Uterus (tissue), 2 donors: Measurements from ENCODE around the gene SLC6A19.

Source experiments
- CTCF ChIP-seq, 4 experiments: fragments of 200-600 bp in 2 of 4; fragments of 450-650 bp in 2 of 4; sonication (generic) in 2 of 4; IDR thresholded peaks; one replicate each; pipeline ENCODE4 v1.5.1; 2016 to 2019; ENCODE audit warnings: antibody characterized with exemption in 4 of 4, mild to moderate bottlenecking in 2 of 4, moderate library complexity in 1 of 4
- POLR2A ChIP-seq, 2 donors: fragments of 450-650 bp; IDR thresholded peaks; one replicate each; pipeline ENCODE4 v1.6.1; 2016; ENCODE audit warnings: antibody characterized with exemption in 2 of 2, mild to moderate bottlenecking in 1 of 2, moderate library complexity in 1 of 2

DNA sequence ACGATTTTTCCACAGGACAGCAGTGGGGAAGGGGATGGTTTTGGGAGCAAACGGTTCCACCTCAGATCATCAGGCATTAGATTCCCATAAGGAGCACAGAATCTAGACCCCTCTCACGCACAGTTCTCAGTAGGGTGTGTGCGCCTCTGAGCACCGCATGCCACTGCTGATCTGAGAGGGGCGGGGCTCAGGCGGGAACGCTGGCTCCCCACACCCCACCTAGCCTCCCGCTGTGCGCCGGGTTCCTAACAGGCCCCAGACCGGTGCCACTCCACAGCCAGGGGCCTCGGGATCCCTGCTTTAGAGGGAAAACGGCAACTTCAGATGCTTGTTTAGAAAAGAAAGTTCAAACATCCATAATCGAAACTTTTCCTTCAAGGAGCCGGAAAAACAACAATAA is 73.1 kb downstream of the SLC6A19 start:
- TF ChIP-seq CTCF (IDR thresholded peaks at IDR 0.05) (no peak), POLR2A (IDR thresholded peaks at IDR 0.05) (no peak)
